Activated T-helper 9 cell treated with anti-CD3 and anti-CD28 coated beads, Interleukin-2, amount 50 U/mL, for 16 hours (primary cell): ENCODE data around the gene SPPL3.
"Not testable (repeated sequence)": the region's sequence is repeated elsewhere in the genome, so short reads cannot be mapped to it uniquely, and the experiment has no call there.

Experiments used
- DNase-seq: peaks from one replicate; pipeline ENCODE4 v3.0.0-alpha.2; 2020; ENCODE audit warnings: low read depth

The SPPL3 gene

DNA sequence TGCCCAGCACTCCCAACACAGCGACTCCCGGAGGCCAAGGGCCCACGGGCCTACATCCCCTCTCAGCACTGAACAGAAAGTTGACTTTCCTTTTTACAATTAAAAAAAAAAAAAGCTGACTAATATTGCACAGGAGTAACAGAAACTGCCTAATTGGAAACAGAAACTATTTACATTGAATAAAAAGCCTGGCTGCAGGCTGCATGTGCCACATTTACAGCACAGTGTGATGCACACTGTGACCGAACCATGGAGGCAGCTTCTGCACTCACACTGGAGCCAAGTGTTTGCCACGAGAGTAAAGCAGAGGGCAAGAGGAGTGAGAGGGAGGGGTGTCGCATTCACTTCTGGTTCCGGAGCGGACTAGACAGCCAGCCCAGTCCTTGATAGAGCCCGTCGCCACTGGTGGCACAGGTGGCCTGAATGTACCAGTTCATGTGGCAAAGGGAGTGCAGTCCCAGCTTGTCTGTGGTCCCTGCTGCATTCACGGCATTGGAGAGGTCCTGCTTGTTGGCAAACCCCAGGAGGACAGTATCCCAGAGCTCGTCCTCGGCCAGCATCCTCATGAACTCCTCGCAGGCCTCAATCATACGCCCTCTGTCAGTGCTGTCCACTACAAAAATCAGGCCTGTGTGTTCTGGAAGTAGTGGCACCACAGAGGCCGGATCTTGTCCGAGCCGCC, 59.2 kb downstream of the SPPL3 start:
- DNase-seq: no peak

DNA sequence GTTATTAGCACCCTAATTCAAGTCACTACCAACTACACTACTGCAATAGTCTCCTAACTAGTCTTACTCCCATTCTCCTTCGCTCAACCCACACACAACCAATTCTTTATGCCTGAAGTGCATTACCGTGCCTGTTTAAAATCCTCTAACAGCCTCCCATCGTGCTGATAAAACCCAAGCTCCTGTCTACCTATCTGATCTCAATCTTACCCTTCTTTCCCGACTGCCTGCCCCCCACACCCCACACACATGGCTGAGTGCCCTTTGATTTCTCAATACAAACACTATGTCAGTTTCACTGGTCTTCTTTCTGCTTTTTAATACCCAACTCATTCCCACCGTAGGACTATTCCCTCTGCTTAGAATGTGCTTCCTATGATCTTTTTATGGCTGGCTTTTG, 59.9 kb downstream of the SPPL3 start:
- no peak for DNase-seq

DNA sequence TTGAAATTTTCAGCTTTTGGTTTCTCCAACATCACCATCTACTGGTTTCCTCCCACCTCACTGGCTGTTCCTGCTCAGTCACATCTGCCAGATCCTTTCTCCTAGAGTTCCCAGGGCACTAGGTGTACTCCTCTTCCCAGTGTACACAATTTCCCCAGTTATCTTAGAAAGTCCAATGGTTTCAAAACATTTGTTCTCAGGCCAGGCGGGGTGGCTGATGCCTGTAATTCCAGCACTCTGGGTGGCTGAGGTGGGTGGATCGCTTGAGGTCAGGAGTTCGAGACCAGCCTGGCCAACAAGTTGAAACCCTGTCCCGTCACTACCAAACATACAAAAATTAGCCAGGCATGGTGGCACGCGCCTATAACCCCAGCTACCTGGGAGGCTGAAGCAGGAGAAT, 60.7 kb downstream of the SPPL3 start:
- no peak for DNase-seq

DNA sequence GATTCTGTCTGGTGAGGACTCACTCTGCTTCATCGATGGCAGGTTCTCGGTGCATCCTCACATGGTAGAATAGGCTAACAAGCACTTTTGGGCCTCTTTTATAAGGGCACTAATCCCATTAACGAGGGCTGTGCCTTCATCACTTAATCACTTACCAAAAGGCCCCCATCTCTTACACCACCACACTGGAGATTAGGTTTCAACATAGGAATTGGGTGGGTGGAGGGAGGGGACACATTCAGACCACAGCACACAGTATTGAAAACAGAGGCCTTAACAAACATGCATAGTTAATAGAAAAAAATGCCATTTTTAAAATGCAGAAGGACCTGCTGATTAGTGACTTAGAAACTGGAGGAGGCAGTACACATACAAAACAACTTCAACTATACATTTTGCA, 61.6 kb downstream of the SPPL3 start:
- DNase-seq: no peak

DNA sequence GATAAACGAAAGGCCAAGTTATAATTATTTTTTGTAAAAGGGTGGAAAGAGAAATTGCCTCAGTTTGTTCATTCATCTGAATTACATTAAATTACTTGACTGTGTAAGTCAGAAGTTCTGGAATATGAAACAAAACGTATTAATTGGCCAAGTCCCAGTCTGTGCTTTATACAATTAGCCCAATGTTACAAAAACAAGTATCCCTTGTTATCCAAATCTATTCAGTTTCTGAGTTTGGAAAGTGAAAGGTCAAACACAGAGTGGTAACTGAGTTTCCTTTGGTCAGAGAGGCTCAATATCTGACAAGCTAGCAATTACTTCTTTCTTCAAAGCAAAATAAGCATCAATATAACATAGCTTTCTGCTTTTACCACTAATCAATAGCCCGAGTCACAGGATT, 62.6 kb downstream of the SPPL3 start:
- no peak for DNase-seq

DNA sequence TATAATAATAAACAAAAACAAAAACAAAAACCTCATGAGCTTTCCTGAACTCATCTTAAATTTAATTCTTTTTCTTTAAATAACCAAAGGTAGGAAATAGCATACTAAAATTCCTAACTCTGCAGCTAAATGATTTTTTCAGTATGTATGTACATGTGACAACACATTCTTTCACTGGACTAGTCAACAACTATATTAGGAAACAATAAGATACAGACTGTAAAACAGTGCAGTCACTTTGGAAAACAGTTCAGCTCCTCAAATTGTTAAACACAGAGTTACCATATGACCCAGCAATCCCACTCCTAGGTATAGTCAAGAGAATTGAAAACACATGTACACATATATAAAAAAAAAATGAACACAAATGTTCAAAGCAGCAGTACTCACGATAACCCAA, 64.7 kb downstream of the SPPL3 start:
- DNase-seq: no peak

DNA sequence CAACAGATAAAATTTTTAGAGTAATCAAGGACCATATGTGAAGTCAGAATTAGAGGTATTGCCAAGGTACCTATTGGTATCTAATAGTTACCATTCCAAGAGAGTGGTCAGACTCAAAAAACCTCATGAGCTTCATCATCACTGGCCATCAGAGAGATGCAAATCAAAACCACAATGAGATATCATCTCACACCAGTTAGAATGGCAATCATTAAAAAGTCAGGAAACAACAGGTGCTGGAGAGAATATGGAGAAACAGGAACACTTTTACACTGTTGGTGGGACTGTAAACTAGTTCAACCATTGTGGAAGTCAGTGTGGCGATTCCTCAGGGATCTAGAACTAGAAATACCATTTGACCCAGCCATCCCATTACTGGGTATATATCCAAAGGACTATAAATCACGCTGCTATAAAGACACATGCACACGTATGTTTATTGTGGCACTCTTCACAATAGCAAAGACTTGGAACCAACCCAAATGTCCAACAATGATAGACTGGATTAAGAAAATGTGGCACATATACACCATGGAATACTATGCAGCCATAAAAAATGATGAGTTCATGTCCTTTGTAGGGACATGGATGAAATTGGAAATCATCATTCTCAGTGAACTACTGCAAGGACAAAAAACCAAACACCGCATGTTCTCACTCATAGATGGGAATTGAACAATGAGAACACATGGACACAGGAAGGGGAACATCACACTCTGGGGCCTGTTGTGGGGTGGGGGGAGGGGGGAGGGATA, 65.4 kb downstream of the SPPL3 start:
- not testable (repeated sequence) for DNase-seq

DNA sequence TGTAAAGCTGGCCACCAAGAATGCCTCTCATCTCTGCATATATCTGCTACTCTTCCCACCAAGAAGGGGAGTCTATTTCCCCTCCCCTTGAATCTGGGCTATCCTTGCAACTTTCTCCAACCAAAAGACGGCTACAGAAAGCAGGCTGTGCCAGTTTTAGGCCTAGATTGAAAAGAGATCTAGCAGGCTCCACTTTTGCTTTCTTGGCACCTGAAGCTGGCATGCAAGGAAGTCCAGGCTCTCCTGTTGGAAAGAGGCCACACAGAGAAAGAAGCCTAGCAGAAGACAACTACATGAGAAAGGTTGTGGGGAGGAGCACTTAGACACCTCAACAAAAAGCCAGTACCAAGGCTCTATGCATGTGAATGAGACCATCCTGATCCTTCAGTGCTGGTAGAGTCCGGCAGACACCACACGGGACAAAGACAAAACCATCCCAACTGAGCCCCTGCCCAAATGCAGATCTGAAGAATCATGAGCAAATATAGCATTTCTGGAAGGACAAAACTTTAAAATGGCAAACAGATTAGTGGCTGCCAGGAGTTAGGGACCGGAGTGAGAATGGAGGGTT, 68.0 kb downstream of the SPPL3 start:
- DNase-seq: no peak

DNA sequence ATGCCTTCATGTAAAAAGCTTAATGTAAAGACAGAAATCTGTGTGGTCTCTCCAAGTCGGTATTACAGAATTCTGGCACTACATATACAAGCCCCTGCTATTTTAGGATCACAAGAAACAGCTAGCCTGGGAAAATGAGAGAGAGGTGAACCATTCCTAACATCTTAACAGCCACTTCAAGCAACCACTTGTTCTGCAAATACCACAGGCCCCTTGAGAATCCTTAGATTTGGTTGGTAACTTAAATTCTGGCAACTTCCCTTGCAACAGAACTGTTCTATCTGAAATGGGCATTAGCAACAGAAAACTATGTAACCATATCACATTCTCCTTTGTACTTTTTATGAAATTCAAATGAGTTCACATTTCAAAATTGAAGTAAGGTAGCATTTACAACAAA, 68.5 kb downstream of the SPPL3 start:
- DNase-seq: no peak

DNA sequence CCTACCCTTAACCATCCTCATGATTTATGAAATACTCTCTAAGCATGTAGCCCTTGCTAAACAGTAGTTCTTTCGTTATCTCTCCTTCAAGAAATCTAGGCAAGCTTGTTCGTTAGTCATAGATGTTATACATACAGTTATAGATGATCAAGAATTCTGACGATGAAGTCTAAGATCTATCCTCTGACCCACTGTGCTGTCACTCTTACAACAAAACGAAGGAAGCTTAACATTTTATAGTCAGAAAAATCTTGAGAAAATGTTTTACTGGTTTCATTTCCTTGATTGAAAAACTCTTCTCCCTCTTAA, 68.9 kb downstream of the SPPL3 start:
- DNase-seq: no peak

DNA sequence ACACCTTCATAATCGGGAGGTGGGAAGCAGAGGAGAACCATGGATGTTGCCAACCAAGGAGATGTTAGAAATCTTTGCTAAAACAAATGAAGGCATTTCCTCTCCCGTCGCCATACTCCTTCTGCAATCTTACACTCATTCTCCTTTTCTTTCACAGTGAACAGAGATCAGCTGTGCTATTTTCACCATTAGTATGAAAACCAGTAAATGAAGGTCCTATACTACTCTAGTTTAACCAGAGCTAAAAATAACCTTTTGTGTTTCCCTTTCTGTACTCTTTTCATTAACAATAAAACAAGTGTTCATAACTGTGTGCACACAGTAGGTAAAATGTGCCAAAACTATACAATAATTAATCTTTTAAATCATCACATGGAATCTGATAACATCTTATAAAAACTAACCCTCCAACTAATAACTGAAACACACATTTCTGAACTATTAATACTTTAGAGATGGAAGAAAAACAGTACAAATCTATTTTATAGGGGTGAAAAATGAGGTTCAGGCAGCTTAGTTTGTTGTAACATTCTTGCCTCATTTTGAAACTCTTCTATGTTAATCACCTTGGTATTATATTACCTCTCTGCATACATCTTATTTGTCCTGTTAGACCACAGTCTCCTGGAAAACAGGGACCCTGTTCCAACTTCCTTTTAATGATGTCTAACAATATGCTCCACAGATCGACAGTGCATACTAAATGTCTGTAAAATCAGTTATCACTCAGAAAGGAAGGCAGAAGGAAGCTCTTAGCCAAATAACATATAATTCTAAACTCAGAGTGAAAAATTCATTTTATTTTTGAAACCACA, 69.5 kb downstream of the SPPL3 start:
- DNase-seq: no peak

DNA sequence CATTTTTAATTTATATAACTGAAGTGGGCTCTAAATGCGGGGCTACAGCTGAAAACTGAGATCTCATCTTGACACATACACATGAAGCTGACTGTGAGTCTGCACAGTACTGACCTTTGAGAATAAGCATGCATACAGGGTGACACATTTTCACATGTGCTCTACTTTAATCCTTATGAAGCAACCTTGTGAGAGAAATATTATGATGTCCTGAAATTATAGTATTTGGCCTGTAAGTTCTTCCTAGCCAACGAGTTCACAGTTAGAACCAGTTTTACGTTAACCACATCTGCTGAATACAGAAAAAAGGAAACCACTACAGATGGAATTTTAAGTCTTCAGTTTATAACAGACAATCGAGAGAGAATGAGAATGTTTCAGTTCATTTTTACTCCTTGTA, 70.3 kb downstream of the SPPL3 start:
- no peak for DNase-seq

DNA sequence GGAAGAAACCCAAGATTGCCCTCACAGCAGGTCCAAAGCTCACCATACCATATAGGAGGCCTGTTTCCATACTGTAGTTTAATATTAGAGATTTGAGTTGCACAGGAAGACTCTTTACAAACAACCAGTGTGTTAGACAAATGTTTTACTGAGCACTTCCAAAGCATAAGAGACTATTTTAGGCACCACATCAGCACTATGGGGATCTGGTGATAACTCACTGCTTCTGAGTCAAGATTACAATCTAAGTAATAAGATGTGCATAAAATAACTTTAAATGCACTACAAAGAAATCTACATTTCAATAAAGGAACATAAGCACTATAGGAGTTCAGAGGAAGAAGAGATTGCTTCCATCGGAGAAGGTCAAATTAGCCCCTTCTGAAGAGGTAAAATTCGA, 71.4 kb downstream of the SPPL3 start:
- no peak for DNase-seq

DNA sequence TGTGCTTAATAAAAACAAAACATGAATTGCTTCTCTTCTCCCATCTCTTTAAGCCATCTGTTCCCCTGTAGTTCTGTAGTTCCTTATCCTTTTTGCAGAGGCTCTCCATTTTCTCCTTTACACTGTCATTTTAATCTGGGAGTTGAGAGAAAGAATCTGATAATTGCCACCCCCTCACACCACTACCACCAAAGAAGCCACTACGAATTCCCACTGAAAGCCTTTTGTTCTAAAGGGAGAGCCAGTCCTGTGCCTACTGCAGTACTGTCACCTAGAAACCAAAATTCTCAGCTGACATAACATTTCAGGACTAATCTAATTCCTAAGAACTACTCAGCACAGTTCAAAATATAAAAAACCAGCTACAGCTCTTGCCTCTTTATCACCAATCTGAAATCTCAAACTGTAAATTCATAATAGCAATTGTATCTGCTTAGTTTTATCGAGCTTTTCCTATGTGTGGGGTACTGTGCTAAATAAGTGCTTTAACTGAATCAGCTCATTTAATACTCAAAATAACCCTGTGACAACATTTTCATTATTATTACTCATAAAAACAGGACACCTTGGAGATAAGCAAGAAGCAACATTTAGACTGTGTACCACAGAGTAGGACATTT, 72.4 kb downstream of the SPPL3 start:
- DNase-seq: no peak

DNA sequence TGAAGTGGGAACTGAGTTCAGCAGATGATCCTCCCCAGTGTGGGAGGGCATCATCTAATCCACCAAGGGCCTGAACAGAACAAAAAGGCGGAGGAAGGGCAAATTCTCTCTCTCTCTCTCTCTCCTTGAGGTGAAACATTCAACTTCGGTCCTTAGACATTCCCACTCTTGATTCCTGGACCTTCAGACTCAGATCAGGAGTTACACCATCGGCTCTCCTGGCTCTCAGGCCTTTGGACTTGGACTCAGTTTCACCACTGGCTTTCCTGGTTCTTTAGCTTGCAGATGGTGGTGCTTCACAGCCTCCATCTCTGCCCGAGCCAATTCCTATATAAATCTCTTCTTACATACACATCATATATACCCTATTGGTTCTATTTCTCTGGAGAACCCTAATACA, 73.2 kb downstream of the SPPL3 start:
- DNase-seq: no peak

DNA sequence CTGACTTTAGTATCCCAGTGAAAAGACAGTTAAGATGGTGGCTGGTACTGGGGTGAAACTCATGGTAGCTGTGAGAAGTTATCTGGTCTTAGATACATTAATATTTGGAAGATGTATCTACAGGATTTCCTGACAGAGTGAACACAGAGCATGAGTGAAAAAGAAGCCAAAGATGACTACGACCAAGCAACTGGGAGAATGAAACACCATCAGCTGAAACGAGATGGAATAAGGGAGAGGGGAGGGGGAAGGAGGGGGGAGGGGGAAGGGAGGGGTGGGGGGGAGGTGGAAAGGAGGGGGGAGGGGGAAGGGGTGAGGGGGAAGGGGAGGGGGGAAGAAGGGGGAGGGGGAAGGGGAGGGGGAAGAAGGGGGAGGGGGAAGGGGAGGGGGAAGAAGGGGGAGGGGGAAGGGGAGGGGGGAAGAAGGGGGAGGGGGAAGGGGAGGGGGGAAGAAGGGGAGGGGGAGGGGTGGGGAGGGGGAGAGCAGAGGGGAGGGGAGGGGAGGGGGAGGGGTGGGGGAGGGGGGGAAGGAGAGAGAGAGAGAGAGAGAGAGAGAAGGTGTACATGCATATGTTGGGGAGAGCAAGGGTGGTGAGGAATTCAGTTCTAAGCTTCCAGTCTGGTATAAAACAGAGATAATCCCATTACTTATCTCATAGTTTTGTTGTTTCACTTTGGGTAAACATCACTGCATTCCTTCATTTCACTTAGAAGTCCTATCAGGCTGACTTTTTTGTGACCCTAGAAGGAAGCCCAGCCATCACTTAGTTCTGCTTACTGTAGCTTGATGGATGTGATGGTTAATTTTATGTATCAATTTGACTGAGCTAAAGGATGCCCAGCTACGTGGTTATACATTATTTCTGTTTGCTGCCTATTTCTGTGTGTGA, 73.9 kb downstream of the SPPL3 start:
- DNase-seq: no peak

DNA sequence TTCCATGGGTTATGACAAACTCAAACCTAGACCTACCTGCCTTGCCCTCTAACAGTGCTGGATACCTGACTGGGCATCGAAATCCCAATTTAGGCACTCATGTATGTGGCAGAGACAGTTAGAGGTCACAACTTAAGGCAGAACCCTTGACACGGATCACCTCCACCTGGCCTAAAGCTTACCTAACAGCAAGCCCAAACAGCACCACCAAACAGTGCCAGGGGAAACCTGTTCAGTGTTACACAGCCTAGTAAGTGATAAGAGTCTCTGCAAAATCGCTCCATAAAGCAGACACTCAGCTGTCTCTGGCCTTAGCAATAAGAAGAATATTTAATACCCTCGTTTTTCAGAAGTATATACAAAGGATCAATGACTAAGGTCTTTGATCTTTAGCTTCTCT, 77.8 kb downstream of the SPPL3 start:
- no peak for DNase-seq

DNA sequence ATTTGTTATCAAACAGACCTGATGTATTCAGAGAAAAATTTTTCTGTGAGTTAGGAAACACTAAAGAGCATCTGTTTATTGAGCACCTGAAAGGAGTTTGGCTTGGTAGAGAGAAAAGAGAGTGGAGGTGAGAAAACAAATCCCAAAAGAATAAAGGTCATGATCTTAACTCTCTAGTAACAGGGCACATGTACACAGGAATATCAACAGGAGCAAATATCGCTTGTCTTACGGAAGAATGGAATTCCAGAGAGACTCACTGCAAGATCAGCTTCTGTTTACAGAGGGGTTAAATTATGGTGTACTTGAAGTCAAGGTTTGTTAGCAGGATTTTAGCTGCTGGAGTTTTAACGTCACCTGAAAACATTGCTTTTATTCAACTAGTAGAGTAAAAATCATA, 78.8 kb downstream of the SPPL3 start:
- DNase-seq: no peak

DNA sequence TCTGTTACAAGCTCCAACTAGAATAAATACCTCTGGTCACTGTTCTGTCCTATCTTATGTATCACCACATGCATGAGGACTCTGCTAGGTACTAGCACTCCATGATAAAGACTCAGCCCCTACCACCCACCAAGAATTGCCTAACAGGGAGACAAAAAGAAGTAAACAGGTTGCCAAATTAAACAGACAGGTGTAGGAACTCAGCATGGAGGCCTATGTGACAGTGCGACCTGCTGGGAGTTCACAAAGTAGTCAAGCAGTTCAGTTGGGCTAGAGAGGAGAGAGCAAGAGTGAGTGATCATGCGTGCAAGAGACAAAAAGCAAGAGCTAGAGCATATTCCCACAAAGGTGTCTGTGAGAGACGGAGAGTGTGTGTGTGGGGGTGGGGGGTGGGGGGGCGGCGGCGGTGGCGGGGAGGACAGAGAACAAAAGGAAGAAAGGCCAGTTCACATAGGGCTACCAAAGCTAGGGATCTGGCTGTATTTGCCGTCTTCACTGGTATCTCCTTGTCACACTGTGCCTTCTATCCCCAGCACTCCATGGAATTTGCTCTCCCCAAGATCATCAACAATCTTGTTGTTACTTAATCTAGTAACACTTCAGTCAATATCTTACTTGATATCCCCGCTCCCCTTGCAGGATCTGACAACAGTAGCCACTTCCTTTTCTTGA, 81.2 kb downstream of the SPPL3 start:
- DNase-seq: no peak

DNA sequence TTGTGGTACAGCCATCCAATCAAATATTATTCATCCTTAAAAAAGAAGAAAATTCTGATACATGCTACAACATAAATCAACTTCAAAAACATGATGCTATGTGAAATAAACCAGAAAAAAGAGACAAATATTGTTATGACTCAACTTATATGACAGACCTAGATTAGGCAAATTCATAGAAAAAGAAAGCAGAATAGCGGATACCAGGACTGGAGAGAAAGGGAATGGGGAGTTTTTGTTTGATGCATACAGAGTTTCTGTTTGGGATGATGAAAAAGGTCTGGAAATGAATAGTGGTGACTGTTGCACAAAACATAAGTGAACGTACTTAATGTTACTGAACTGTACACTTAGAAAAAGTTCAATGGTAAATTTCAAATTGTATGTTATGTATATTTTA, 82.3 kb downstream of the SPPL3 start:
- DNase-seq: no peak
